PC-3 (cell line): ENCODE measurements around the gene ASAP3.

Source experiments
- EZH2 ChIP-seq: fragments of 300-600 bp; sonication (generic); IDR thresholded peaks from one replicate; pipeline ENCODE4 v1.6.1; 2017; ENCODE audit warnings: antibody characterized with exemption, mild to moderate bottlenecking, low read length; ENCODE audit not compliant: unreplicated experiment
- EZH2phosphoT487 ChIP-seq: fragments of 300-600 bp; sonication (generic); IDR thresholded peaks from 2 replicates; pipeline ENCODE4 v1.6.1; 2018; ENCODE audit warnings: mild to moderate bottlenecking, antibody characterized with exemption, low read length, borderline replicate concordance
- TF ChIP-seq, protein P1 (sequence below): fragments of 300-600 bp; sonication (generic); conservative IDR thresholded peaks from 2 replicates; pipeline ENCODE4 v1.5.1; 2017; ENCODE audit warnings: antibody characterized with exemption, low read depth, mild to moderate bottlenecking, low read length

DNA sequence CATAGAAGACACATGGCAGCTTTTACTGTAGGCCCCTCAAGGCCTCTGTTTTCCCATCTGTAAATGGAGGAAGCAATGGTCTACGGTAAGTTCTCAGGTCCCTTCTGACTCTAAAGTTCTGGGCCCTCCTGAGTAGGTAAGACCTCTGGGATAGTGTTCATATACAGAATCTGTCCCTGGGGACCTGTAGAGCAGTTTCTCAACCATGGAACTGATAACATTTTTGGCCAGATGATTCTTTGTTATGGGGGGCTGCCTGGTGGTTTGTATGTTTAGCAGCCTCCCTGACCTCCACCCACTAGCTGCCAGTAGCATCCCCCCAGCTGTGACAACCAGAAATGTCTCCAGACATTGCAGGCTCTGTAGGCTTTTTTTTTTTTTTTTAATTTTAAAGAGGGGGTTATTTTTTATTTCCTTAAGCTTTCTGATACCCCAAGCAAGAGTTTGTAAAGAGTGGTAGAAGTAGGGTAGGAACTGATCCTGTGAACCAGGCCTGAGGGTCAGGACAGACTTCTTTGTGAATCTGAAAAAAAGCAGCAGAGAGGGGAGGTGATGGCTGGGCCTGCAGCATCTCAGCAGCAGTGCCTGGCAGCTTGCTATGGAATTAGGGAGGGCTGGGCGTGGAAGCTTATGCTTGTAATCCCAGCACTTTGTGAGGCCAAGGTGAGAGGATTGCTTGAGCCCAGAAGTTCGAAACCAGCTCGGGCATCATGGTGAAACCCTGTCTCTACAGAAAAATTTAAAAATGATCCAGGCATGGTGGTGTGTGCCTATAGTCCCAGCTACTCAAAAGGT, 39.2 kb downstream of the ASAP3 start:
- TF ChIP-seq, protein P1, sequence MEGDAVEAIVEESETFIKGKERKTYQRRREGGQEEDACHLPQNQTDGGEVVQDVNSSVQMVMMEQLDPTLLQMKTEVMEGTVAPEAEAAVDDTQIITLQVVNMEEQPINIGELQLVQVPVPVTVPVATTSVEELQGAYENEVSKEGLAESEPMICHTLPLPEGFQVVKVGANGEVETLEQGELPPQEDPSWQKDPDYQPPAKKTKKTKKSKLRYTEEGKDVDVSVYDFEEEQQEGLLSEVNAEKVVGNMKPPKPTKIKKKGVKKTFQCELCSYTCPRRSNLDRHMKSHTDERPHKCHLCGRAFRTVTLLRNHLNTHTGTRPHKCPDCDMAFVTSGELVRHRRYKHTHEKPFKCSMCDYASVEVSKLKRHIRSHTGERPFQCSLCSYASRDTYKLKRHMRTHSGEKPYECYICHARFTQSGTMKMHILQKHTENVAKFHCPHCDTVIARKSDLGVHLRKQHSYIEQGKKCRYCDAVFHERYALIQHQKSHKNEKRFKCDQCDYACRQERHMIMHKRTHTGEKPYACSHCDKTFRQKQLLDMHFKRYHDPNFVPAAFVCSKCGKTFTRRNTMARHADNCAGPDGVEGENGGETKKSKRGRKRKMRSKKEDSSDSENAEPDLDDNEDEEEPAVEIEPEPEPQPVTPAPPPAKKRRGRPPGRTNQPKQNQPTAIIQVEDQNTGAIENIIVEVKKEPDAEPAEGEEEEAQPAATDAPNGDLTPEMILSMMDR = no peak
- no peak for TF ChIP-seq EZH2
- no peak for TF ChIP-seq EZH2phosphoT487
